MM.1S (cell line): ENCODE results near the gene TMEM253.

ENCODE experiments used
- EZH2 ChIP-seq: fragments of 300-600 bp; sonication (generic); optimal IDR thresholded peaks from 2 replicates; pipeline ENCODE3; 2017; ENCODE audit warnings: low read depth, mild to moderate bottlenecking, antibody characterized with exemption, low read length, mixed read lengths
- EZH2phosphoT487 ChIP-seq: fragments of 300-600 bp; sonication (generic); IDR thresholded peaks from 2 replicates; pipeline ENCODE4 v1.6.1; 2018; ENCODE audit warnings: antibody characterized with exemption, low read length
- TF ChIP-seq, protein P1 (sequence below): fragments of 300-600 bp; sonication (generic); IDR thresholded peaks from 2 replicates; pipeline ENCODE4 v1.5.1; 2016; ENCODE audit warnings: antibody characterized with exemption, low read length, mixed read lengths

DNA sequence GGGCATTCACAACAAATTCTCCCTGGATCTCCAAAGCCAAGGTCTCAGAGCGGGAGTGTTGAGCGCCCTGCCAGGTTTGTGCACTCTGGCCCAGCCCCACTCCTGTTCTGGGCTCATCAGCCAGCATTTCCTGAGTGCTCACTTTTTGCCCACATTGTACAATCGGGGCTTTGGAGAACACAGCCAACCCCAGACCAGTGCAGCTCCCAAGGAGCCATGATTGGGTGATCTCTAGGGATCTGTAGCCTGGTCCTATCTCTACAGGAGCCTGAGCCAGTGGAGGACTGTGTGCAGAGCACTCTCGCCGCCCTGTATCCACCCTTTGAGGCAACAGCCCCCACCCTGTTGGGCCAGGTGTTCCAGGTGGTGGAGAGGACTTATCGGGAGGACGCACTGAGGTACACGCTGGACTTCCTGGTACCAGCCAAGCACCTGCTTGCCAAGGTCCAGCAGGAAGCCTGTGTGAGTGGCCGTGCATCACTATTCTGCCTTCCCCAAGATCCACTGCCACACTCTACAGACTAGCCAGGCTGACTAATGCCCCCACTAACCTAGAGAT lies 28.0 kb upstream of the TMEM253 start:
- TF ChIP-seq, protein P1, sequence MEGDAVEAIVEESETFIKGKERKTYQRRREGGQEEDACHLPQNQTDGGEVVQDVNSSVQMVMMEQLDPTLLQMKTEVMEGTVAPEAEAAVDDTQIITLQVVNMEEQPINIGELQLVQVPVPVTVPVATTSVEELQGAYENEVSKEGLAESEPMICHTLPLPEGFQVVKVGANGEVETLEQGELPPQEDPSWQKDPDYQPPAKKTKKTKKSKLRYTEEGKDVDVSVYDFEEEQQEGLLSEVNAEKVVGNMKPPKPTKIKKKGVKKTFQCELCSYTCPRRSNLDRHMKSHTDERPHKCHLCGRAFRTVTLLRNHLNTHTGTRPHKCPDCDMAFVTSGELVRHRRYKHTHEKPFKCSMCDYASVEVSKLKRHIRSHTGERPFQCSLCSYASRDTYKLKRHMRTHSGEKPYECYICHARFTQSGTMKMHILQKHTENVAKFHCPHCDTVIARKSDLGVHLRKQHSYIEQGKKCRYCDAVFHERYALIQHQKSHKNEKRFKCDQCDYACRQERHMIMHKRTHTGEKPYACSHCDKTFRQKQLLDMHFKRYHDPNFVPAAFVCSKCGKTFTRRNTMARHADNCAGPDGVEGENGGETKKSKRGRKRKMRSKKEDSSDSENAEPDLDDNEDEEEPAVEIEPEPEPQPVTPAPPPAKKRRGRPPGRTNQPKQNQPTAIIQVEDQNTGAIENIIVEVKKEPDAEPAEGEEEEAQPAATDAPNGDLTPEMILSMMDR: no peak
- TF ChIP-seq EZH2phosphoT487 (no peak), EZH2 (no peak)
